ENCODE data around the gene KCNQ1OT1. TPM values are rescaled to one million over a fixed set of nuclear protein-coding genes. Genes with fewer than 3 reads are reported as not detected.

The KCNQ1OT1 gene
- total RNA-seq, 1 donor from 2014 or later = 6.8 TPM

Small RNA genes within 50 kb of the gene (small RNA-seq; reads per million reads assigned to genes)
- not detected for gene RF01947
- not detected for gene RF01948
- not detected for gene RF01950

Other genes with a start within 250 kb of the KCNQ1OT1 start
- gene CDKN1C, start 185.8 kb upstream of the KCNQ1OT1 start, total RNA-seq = 209 TPM
- not detected for gene PHLDA2, start 229.4 kb upstream of the KCNQ1OT1 start, total RNA-seq

All from skeletal muscle tissue (tissue), 2 donors.